HepG2 (cell line): ENCODE data around the gene EMC10. TPM values are rescaled to one million over a fixed set of nuclear protein-coding genes. Genes with fewer than 3 reads are reported as not detected.

Source experiments
- GABPB1 ChIP-seq: IDR thresholded peaks from 2 replicates; pipeline ENCODE4 v1.6.1; 2016; ENCODE audit warnings: mild to moderate bottlenecking, missing genetic modification reagents, moderate library complexity, missing compliant biosample characterization
- HDAC1 ChIP-seq: sonication (generic); formaldehyde crosslinking; IDR thresholded peaks from 2 replicates; pipeline ENCODE4 v1.5.1; 2020; ENCODE audit warnings: mild to moderate bottlenecking, missing genetic modification reagents
- HDAC2 ChIP-seq: sonication (generic); formaldehyde crosslinking; IDR thresholded peaks from 2 replicates; pipeline ENCODE4 v1.4.0; 2020; ENCODE audit warnings: missing genetic modification reagents
- HNF1A ChIP-seq, 2 experiments: sonication (generic) in 1 of 2; formaldehyde crosslinking in 1 of 2; IDR thresholded peaks; 2 replicates each; pipeline versions ENCODE4 v1.4.0 to v1.6.1; 2016 to 2020; ENCODE audit warnings: borderline replicate concordance in 1 of 2, low read depth in 1 of 2, mild to moderate bottlenecking in 1 of 2, missing genetic modification reagents in 1 of 2
- JUNB ChIP-seq: sonication (generic); formaldehyde crosslinking; IDR thresholded peaks from 2 replicates; pipeline ENCODE4 v1.8.0; 2022; ENCODE audit warnings: missing genetic modification reagents, mild to moderate bottlenecking, borderline replicate concordance
- NFYC ChIP-seq: IDR thresholded peaks from 2 replicates; pipeline ENCODE4 v1.6.1; 2016; ENCODE audit warnings: missing genetic modification reagents, missing compliant biosample characterization
- RXRB ChIP-seq: IDR thresholded peaks from 2 replicates; pipeline ENCODE4 v1.6.1; 2016; ENCODE audit warnings: borderline replicate concordance, missing genetic modification reagents, missing compliant biosample characterization
- SOX5 ChIP-seq: IDR thresholded peaks from 2 replicates; pipeline ENCODE4 v1.6.1; 2016; ENCODE audit warnings: borderline replicate concordance
- SOX6 ChIP-seq, 2 experiments: fragments of 450-650 bp in 1 of 2; sonication (generic) in 1 of 2; formaldehyde crosslinking in 1 of 2; IDR thresholded peaks; 2 replicates each; pipeline versions ENCODE4 v1.4.0 to v1.6.1; 2017 to 2020; ENCODE audit warnings: antibody characterized with exemption in 1 of 2, mild to moderate bottlenecking in 1 of 2, missing genetic modification reagents in 1 of 2
- TBL1XR1 ChIP-seq: fragments of 150-350 bp; IDR thresholded peaks from 2 replicates; pipeline ENCODE4 v1.6.1; 2014; ENCODE audit warnings: borderline replicate concordance, low read length; ENCODE audit not compliant: partially characterized antibody
- THAP11 ChIP-seq: IDR thresholded peaks from 2 replicates; pipeline ENCODE4 v1.6.1; 2016; ENCODE audit warnings: missing biosample characterization, missing genetic modification reagents
- THRA ChIP-seq: sonication (generic); formaldehyde crosslinking; IDR thresholded peaks from 2 replicates; pipeline ENCODE4 v1.4.0; 2020; ENCODE audit warnings: missing genetic modification reagents, borderline replicate concordance
- ZBTB10 ChIP-seq: sonication (generic); formaldehyde crosslinking; IDR thresholded peaks from 2 replicates; pipeline ENCODE4 v1.4.0; 2020; ENCODE audit warnings: missing genetic modification reagents, borderline replicate concordance
- ZBTB42 ChIP-seq: sonication (generic); formaldehyde crosslinking; IDR thresholded peaks from 2 replicates; pipeline ENCODE4 v1.5.0; 2020; ENCODE audit warnings: mild to moderate bottlenecking, missing genetic modification reagents
- ZFY ChIP-seq: sonication (generic); formaldehyde crosslinking; IDR thresholded peaks from 2 replicates; pipeline ENCODE4 v1.4.0; 2020; ENCODE audit warnings: missing genetic modification reagents
- ZKSCAN1 ChIP-seq: fragments of 150-350 bp; IDR thresholded peaks from 2 replicates; pipeline ENCODE4 v1.6.1; 2014; ENCODE audit warnings: low read length
- ZNF121 ChIP-seq: sonication (generic); formaldehyde crosslinking; IDR thresholded peaks from 2 replicates; pipeline ENCODE4 v1.5.0; 2020; ENCODE audit warnings: mild to moderate bottlenecking, missing genetic modification reagents
- ZNF780A ChIP-seq: sonication (generic); formaldehyde crosslinking; IDR thresholded peaks from 2 replicates; pipeline ENCODE4 v1.8.0; 2022; ENCODE audit warnings: mild to moderate bottlenecking, missing genetic modification reagents, moderate library complexity
- ZNF841 ChIP-seq: sonication (generic); formaldehyde crosslinking; IDR thresholded peaks from 2 replicates; pipeline ENCODE4 v1.8.1; 2023; ENCODE audit warnings: missing genetic modification reagents, borderline replicate concordance
- polyA plus RNA-seq, 8 experiments: library from polyadenylated mRNA; depleted of rRNA in 3 of 8; stranded (reverse) in 7 of 8; unstranded in 1 of 8; fragments of >200 nt; fragmentation: Illumina TruSeq in 4 of 8; extraction: Trizol in 4 of 8; gene quantifications; 2 replicates each; pipeline versions ENCODE4 v1.2.1 to v1.2.3, GENCODE V29; 2011 to 2016; ENCODE audit warnings: low read depth in 4 of 8, missing spikeins in 1 of 8, mixed read lengths in 1 of 8; ENCODE audit not compliant: insufficient read depth in 1 of 8
- total RNA-seq, 5 experiments: library from RNA; depleted of rRNA; stranded (reverse); fragments of >200 nt; fragmentation: Illumina TruSeq; extraction: Trizol; gene quantifications; 2 replicates each; pipeline ENCODE4 v1.2.3, GENCODE V29; 2016; ENCODE audit warnings: low read depth in 1 of 5

Gene EMC10
- total and polyA plus RNA-seq, 2 of the 13 experiments (the other 11 are each of a cell fraction or from before 2014, with no cell fraction given), result not detected

GRCh38 chr19:50496189-50497021, 20.1 kb downstream of the EMC10 start (continued):
- TF ChIP-seq NFYC (CRISPR knock-in tag), result no peak
- TF ChIP-seq ZBTB10 (CRISPR knock-in tag), result no peak
- no peak for TF ChIP-seq ZBTB42
- TF ChIP-seq ZNF121 (CRISPR knock-in tag), result peak; percentile 68; the same call in 1 of the 2 replicates
- TF ChIP-seq THRA (CRISPR knock-in tag), result peak; percentile 30; the same call in 1 of the 2 replicates
- TF ChIP-seq SOX5 (CRISPR knock-in tag), result 0 out of 2 replicates have a peak, but pooled peaks have one; percentile 28
- TF ChIP-seq TBL1XR1, result no peak
- no peak for TF ChIP-seq JUNB
- TF ChIP-seq ZNF841, result no peak
- TF ChIP-seq HNF1A (IDR thresholded peaks at IDR 0.05; ENCODE audit: low read depth), result no peak
- TF ChIP-seq HNF1A (CRISPR knock-in tag; IDR thresholded peaks at IDR 0.05; ENCODE audit: borderline replicate concordance), result no peak
- 0 out of 2 replicates have a peak, but pooled peaks have one; percentile 33 for TF ChIP-seq RXRB (CRISPR knock-in tag)
- TF ChIP-seq GABPB1 (CRISPR knock-in tag), result peak; percentile 24; the same call in 1 of the 2 replicates
- no peak for TF ChIP-seq SOX6 (IDR thresholded peaks at IDR 0.05)
- TF ChIP-seq SOX6 (CRISPR knock-in tag; IDR thresholded peaks at IDR 0.05), result 0 out of 2 replicates have a peak, but pooled peaks have one; percentile 25
- TF ChIP-seq HDAC1, result no peak
- no peak for TF ChIP-seq ZNF780A (CRISPR knock-in tag)
- 0 out of 2 replicates have a peak, but pooled peaks have one; percentile 47 for TF ChIP-seq ZFY
- TF ChIP-seq THAP11, result peak; percentile 38; the same call in 1 of the 2 replicates
- peak; percentile 23; the same call in 1 of the 2 replicates for TF ChIP-seq HDAC2 (CRISPR knock-in tag)
- TF ChIP-seq ZKSCAN1, result no peak
